Embryonic facial prominence (tissue), 1 donor: Measurements from ENCODE around the gene SHISAL1.
"Not testable (repeated sequence)": the region's sequence is repeated elsewhere in the genome, so short reads cannot be mapped to it uniquely, and the experiment has no call there.

Experiments
- DNase-seq: peaks from one replicate; pipeline ENCODE4 v3.0.0-alpha.2; 2016; ENCODE audit errors: extremely low spot score

SHISAL1 gene

GRCh38 chr22:44328326-44328725 is 15.6 kb upstream of the SHISAL1 start:
- no peak for DNase-seq

GRCh38 chr22:44326491-44326885 is 13.7 kb upstream of the SHISAL1 start:
- no peak for DNase-seq

GRCh38 chr22:44325718-44326490 is 13.2 kb upstream of the SHISAL1 start:
- peak; percentile 67 for DNase-seq

- not testable (repeated sequence) for DNase-seq
Observed at GRCh38 chr22:44323140-44323790, 10.5 kb upstream of the SHISAL1 start.

GRCh38 chr22:44319685-44320084 is 6.9 kb upstream of the SHISAL1 start:
- DNase-seq, result no peak

- DNase-seq, result no peak
Observed at GRCh38 chr22:44318751-44319150, 6.0 kb upstream of the SHISAL1 start.

- DNase-seq, result no peak
Observed at GRCh38 chr22:44317886-44318637, 5.3 kb upstream of the SHISAL1 start.

- no peak for DNase-seq
Observed at GRCh38 chr22:44317123-44317444, 4.3 kb upstream of the SHISAL1 start.

GRCh38 chr22:44316393-44317122 is 3.8 kb upstream of the SHISAL1 start:
- no peak for DNase-seq

- no peak for DNase-seq
Observed at GRCh38 chr22:44314425-44315067, 1.8 kb upstream of the SHISAL1 start.

GRCh38 chr22:44313385-44314006 is 745 bp upstream of the SHISAL1 start:
- no peak for DNase-seq

GRCh38 chr22:44311855-44312170 is 938 bp downstream of the SHISAL1 start:
- DNase-seq, result no peak

GRCh38 chr22:44311104-44311854 is 1.5 kb downstream of the SHISAL1 start:
- DNase-seq, result no peak

- no peak for DNase-seq
Observed at GRCh38 chr22:44309647-44310046, 3.1 kb downstream of the SHISAL1 start.

GRCh38 chr22:44309137-44309536 is 3.6 kb downstream of the SHISAL1 start:
- no peak for DNase-seq

GRCh38 chr22:44307509-44308169 is 5.1 kb downstream of the SHISAL1 start:
- no peak for DNase-seq

GRCh38 chr22:44305888-44306287 is 6.9 kb downstream of the SHISAL1 start:
- DNase-seq, result no peak

- DNase-seq, result no peak
Observed at GRCh38 chr22:44305455-44305854, 7.3 kb downstream of the SHISAL1 start.

GRCh38 chr22:44304911-44305310 is 7.8 kb downstream of the SHISAL1 start:
- no peak for DNase-seq

GRCh38 chr22:44304354-44304753 is 8.4 kb downstream of the SHISAL1 start:
- DNase-seq, result no peak
